Fibroblast of skin of abdomen (primary cell): ENCODE data around the gene SNPH.
"Not testable (repeated sequence)": the region's sequence is repeated elsewhere in the genome, so short reads cannot be mapped to it uniquely, and the experiment has no call there.

Experiments used
- DNase-seq: peaks from one replicate; pipeline ENCODE4 v3.0.0-alpha.2; 2013

Gene SNPH

DNA sequence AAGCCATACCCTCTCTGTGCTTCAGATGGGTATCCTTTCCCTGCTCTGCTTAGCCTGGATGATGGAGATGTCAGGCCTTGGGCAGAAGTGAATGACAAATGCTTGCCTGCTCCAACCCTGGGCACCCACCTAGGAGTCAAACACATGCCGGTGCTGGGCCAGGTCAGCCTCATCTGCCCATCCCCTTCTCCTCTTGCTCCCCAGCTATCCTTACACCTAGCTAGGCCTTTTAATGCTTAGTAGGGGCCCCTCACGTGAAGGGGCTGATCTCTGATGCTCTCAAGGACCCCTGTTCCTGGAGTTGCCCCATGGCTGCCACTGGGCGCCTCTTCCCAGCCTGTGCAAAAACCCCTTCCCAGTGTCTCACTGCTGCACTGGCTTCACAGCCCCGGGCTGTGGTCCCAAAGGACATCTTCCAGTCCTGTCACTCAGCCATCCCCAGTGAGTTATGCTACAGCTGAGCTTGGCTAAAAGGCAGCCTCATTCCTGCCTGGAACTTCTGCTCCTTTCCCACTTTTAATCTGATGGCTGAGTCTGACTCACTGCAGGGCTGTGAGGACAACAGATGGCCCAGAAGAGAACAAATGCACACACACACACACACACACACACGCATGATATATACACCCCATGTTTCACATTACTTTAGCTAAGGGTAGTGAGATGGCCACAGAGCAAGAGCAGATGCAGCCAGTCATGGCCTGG lies 75.6 kb downstream of the SNPH start:
- peak; percentile 68 for DNase-seq

DNA sequence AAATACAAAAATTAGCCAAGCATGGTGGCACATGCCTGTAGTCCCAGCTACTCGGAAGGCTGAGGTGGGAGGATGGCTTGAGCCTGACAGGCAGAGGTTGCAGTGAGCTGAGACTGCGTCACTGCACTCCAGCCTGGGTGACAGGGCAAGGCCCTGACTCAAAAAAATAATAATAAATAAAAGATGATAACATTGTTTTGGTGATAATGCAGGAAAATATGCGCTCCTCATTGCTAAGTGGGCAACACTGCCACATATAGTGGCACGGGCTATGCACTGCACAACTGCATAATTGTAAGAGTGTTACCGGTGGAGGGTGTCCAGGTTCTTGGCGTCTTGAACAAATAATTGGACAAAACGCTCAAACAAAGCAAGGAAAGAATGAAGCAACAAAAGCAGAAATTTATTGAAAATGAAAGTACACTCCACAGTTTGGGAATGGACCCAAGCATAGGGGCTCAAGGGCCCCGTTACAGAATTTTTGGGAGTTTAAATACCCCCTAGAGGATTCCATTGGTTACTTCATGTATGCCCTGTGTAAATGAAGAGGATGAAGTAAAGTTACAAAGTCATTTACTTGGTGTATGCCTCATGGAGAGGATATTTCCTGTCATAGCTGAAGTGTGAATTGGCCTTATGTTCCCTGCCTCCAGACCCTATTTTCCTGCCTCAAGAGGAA lies 77.5 kb downstream of the SNPH start:
- not testable (repeated sequence) for DNase-seq

DNA sequence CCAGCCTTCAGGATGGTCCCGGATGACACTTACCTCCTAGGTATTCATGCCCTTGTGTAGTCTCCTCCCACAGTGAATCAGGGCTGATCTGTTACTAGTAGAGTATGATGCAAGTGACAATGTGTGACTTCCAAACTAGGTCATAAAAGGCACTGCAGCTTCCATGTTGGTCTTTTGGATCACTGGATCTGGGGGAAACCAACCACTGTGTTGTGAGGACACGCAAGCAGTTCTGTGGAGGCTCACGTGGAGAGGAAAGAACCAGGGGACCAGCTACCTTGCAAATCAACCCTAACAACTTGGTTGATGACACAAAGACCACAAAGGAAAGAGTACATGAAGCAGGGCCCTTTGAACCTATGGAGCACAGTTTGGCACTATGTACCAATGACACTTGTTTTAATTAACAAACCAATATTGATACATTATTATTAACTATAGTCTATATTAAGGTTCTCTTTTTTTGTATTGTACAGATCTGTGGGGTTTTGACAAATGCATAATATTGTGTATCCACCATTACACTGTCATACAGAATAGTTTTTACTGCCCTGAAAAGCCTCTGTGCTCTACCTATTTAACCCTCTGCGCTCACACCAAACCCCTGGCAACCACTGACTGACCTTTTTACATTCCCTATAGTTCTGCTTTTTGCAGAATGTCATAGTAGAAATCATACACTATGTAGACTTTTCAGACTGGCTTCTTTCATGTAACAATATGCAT lies 79.1 kb downstream of the SNPH start:
- no peak for DNase-seq

DNA sequence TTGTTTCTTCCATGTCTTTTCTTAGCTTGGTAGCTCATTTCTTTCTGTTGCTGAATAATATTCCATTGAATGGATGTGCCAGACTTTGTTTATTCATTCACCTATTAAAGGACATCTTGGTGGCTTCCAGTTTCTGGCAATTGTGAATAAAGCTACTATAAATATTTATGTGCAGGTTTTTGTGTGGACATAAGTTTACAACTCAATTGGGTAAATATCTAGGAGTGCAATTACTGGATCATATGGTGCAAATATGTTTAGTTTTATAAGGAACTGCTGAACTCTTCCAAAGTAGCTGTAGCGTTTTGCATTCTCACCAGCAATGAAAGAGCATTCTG lies 79.6 kb downstream of the SNPH start:
- DNase-seq = no peak

DNA sequence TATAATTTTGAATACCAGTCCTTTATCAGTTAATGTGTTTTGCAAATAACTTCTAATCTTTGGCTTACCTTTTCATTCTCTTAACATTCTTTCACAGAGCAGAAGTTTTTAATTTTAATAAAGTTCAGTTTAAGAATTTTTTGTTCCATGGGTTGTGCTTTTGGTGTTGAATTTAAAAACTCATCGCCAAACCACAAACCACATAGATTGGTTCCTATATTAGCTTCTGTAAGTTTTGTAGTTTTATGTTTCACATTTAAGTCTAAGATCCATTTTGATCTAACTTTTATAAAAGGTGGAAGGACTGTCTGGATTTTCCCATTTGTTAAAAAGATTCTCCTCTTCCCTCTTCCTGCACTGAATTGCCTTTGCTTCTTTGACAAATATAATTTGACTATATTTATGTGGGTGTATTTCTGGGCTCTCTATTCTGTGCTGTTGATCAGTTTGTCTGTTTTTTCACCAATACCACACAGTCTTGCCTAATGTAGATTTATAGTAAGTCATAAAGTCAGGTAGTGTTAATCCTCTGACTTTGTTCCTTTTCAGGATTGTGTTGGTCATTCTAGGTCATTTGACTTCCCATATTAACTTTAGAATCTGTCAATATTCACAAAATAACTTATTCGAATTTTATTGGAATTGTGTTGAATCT lies 80.3 kb downstream of the SNPH start:
- no peak for DNase-seq

DNA sequence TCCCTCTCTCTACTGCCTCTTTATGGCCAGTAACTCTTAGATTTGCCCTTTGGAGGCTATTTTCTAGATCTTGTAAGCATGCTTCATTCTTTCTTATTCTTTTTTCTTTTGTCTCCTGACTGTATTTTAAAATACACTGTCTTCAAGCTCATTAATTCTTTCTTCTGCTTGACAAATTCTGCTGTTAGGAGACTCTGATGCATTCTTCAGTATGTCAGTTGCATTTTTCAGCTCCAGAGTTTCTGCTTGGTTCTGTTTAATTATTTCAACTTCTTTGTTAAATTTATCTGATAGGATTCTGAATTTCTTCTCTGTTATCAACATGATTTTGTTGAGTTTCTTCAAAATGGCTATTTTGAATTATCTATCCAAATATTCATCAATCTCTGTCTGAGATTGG lies 87.9 kb downstream of the SNPH start:
- no peak for DNase-seq

DNA sequence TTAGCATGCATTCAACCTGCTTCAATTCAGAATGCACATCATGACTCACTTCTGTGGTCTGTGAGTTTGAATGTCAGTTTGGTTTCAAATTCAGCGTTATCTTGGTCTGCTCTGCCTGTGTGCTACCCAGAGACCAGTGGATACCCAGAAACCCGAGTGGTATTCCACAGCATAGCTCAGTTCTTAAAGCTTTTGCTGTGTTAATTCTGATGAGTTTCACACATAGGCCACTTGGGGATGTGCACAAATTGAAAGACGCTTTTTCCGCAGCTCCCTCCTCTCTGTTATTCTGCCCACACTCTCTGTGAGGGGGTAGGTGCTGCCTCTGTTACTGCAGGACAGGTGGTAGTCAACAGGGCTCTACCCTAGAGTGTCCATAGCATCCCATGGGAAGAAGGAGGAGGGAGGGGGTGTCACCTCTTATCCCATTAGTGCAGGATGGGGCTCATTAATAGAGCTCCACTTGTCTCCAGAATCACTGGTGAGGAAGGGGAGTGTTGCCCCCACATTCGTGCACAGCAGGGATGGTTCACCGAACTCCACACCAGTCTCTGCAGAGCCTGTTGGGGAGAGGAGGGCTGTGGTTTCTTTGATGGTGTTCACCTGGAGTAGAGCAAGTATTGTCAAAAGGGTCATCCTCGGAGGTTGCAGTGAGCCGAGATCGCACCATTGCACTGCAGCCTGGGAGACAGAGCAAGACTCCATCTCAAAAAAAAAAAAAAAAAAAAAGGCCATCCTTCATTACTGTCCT lies 92.0 kb downstream of the SNPH start:
- DNase-seq = peak; percentile 37
